HG02840 (cell line): Measurements from ENCODE around the gene TNFSF13B.

Source experiments
- ATAC-seq: cut with Tn5 transposase; IDR thresholded peaks from one replicate; pipeline ENCODE4 v1.9.1; 2021; ENCODE audit warnings: mild to moderate bottlenecking, moderate library complexity, moderate number of reproducible peaks; ENCODE audit not compliant: unreplicated experiment, low FRiP score

Gene TNFSF13B

GRCh38 chr13:108342369-108343289 lies 73.1 kb downstream of the TNFSF13B start:
- no peak for ATAC-seq

- ATAC-seq, result no peak
These were observed 75.5 kb downstream of the TNFSF13B start for GRCh38 chr13:108345016-108345415.

GRCh38 chr13:108346376-108346775 lies 76.9 kb downstream of the TNFSF13B start:
- no peak for ATAC-seq

DNA sequence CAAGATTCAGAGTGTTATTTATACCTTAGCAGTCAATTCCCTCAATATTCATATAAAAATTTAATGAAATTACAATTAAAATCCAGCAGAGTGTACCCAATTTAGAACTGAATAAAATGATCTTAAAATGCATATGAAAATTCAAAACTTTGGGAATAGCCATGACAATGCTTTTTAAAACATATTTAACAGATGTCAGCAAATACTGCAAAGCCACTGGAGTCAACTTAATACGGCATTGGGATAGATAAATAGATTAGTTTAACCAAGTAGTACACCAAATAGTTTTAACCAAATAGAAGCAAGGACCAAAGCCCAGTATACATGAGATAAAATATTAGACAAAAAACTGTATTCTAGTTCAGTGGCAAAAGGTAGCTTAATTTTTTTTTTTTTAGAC lies 79.8 kb downstream of the TNFSF13B start:
- no peak for ATAC-seq

GRCh38 chr13:108350579-108350978 lies 81.1 kb downstream of the TNFSF13B start:
- no peak for ATAC-seq

- no peak for ATAC-seq
These were observed 83.1 kb downstream of the TNFSF13B start for GRCh38 chr13:108352599-108352998.

DNA sequence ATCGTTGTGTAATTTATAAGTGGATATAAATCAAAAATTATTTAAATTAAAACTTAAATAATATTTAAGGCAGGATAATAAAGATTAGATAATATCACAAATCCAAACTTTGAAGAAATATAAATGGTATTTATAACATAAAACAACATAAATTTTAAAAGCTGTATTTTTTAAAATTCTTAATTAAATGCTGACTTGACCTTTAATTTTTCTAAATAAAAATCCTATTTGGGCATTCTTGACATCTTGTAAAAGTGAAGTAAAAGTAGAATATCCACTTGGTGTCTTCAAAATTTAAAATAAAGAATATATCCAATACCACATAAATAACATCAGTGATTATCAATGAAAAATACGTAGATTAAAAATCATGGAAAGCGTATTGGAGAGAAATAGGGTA lies 87.7 kb downstream of the TNFSF13B start:
- ATAC-seq, result no peak
